ENCODE results near the gene TMEM178B. TPM values are rescaled to one million over a fixed set of nuclear protein-coding genes. Genes with fewer than 3 reads are reported as not detected.

Gene TMEM178B
- total and polyA plus RNA-seq, 8 donors = 0.16 to 5.6 (median 3.4) TPM

DNA sequence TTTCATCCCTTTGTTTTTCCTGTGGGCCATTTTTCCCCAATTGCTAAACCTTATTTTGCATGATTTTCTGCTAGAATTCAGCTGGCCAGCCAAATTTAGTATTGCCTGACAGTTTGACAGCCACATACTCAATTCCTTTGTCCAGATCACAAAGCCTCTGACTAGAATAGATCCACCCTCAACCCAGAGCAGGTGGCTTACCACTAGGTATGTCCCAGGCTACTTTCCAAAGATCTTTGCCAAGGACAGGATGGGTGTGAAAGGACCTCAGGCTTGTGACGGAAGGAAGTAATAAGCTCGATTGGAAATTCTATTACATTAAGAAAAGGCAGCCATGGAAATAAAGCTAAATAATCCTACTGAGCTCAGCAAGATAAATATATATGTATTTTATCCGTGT is 426.7 kb downstream of the TMEM178B start:
- no peaks in the 10 kb centered on the region for H3K4me1 ChIP-seq
- no peak overlapping the region for H3K27ac ChIP-seq
- intact Hi-C loops (cut with DNase I) = no loop called here
- no peak for DNase-seq
- no peaks in the 10 kb centered on the region for H3K27me3 ChIP-seq
- no peak for ATAC-seq
- no peak for TF ChIP-seq CTCF (IDR thresholded peaks at IDR 0.05)
- H3K9me3 ChIP-seq = no peaks in the 10 kb centered on the region
- H3K36me3 ChIP-seq = no peaks in the 10 kb centered on the region
- H3K4me3 ChIP-seq = no peak overlapping the region

DNA sequence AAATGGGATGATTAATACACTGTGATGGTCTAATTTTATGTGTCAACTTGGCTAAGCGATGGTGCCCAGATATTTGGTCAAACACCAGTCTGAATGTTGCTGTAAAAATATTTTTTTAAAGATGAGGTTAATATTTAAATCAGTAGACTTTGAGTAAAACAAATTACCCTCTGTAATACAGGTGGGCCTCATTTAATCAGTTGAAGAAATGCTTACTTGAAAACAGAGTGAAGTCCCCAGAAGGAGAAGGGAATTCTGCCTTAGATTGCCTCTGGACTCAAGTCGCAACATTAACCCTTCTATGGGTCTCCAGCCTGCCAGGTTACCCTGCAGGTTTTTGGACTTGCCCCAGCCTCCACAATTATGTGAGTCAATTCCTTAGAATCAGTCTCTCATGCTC is 427.6 kb downstream of the TMEM178B start:
- Histone ChIP-seq H3K27me3 (no peaks in the 10 kb centered on the region), H3K27ac (no peak overlapping the region), H3K36me3 (no peaks in the 10 kb centered on the region), H3K4me3 (no peak overlapping the region), H3K4me1 (no peaks in the 10 kb centered on the region), H3K9me3 (no peaks in the 10 kb centered on the region)
- intact Hi-C loops (cut with DNase I) = no loop called here
- TF ChIP-seq CTCF (IDR thresholded peaks at IDR 0.05) = no peak
- no peak for DNase-seq
- ATAC-seq = no peak

- no peak for ATAC-seq
- intact Hi-C loops (cut with DNase I) = no loop called here
- no peak for DNase-seq
- Histone ChIP-seq H3K27me3 (peaks cover 16 to 50% of the 10 kb centered on the region in 2 donors), H3K36me3 (no peaks in the 10 kb centered on the region), H3K27ac (no peak overlapping the region), H3K4me1 (peaks cover 0 to 5% of the 10 kb centered on the region in 2 donors), H3K4me3 (no peak overlapping the region), H3K9me3 (peaks cover 0 to 5% of the 10 kb centered on the region in 2 donors)
- no peak for TF ChIP-seq CTCF (IDR thresholded peaks at IDR 0.05)
Measured at GRCh38 chr7:141511316-141511675, 437.4 kb downstream of the TMEM178B start.

- H3K4me3 ChIP-seq = no peak overlapping the region
- ATAC-seq = peak; percentile 66
- TF ChIP-seq CTCF (IDR thresholded peaks at IDR 0.05) = no peak
- peaks cover 16 to 50% of the 10 kb centered on the region in 2 donors for H3K27me3 ChIP-seq
- peaks cover 0 to 5% of the 10 kb centered on the region in 2 donors for H3K9me3 ChIP-seq
- intact Hi-C loops (cut with DNase I) = no loop called here
- no peaks in the 10 kb centered on the region for H3K36me3 ChIP-seq
- no peak overlapping the region for H3K27ac ChIP-seq
- peak in 2 of 4 donors; percentile 11 to 82 for DNase-seq
- H3K4me1 ChIP-seq = peaks cover 0 to 5% of the 10 kb centered on the region in 2 donors
Measured at GRCh38 chr7:141511676-141512396, 438.0 kb downstream of the TMEM178B start.

GRCh38 chr7:141512597-141512996 is 438.7 kb downstream of the TMEM178B start:
- Histone ChIP-seq H3K4me3 (no peak overlapping the region), H3K9me3 (peaks cover 0 to 5% of the 10 kb centered on the region in 2 donors), H3K27me3 (peaks cover 16 to 50% of the 10 kb centered on the region in 2 donors), H3K36me3 (no peaks in the 10 kb centered on the region), H3K27ac (no peak overlapping the region), H3K4me1 (peaks cover 0 to 5% of the 10 kb centered on the region in 2 donors)
- no peak for TF ChIP-seq CTCF (IDR thresholded peaks at IDR 0.05)
- intact Hi-C loops (cut with DNase I) = no loop called here
- no peak for ATAC-seq
- no peak for DNase-seq
